HCT116 (cell line): Measurements from ENCODE around the gene CYP1A1. TPM values are rescaled to one million over a fixed set of nuclear protein-coding genes. Genes with fewer than 3 reads are reported as not detected.

Experiments
- ATAC-seq: fragments of 200-7000 bp; cut with Tn5 transposase; 2 replicates; pipeline ENCODE4 v1.9.1; 2020; ENCODE audit warnings: mild to moderate bottlenecking, moderate library complexity
- BruUV-seq: library from RNA; stranded (reverse); fragments of 400-500 nt; replicated peaks from 2 replicates; lab custom pipeline; 2021; lab: Mats Ljungman, UMichigan
- CTCF ChIA-PET: fragments of 300-600 bp; sonication (Branson Sonifier 250); formaldehyde crosslinking; loops from one replicate; lab custom pipeline; 2021; ENCODE audit warnings: antibody characterized with exemption; lab: Charles Lee
- POLR2A ChIA-PET: fragments of 300-600, 350-600 bp; sonication (Branson Sonifier 250); formaldehyde crosslinking; loops from one replicate; lab custom pipeline; 2021; ENCODE audit warnings: antibody characterized with exemption; lab: Charles Lee
- RAD21 ChIA-PET, 2 experiments: fragments of 300-600 bp; sonication (Branson Sonifier 250); formaldehyde crosslinking; loops; one replicate each; lab custom pipeline; 2023; ENCODE audit warnings: low total read pairs in 2 of 2; ENCODE audit not compliant: uncharacterized antibody in 2 of 2, unreplicated experiment in 2 of 2, low non-redundant PET in 1 of 2; lab: Charles Lee
- DNase-seq: peaks from one replicate; pipeline ENCODE4 v3.0.0-alpha.2; 2010; ENCODE audit warnings: low read depth, low spot score
- H2AFZ ChIP-seq: fragments of 200-600 bp; shearing (Covaris generic), sonication (generic); 2 replicates; pipeline ENCODE4 v1.6.1; 2017; ENCODE audit warnings: low read depth, mixed run types, mixed read lengths, antibody characterized with exemption, low read length; ENCODE audit not compliant: poor library complexity, severe bottlenecking
- H3K27ac ChIP-seq: 2 replicates; pipeline ENCODE4 v1.5.1; 2012; ENCODE audit warnings: low read depth, low read length
- H3K27me3 ChIP-seq: fragments of 200-600 bp; sonication (generic); 2 replicates; pipeline ENCODE4 v1.6.1; 2016; ENCODE audit warnings: mixed run types, low read length, mixed read lengths; ENCODE audit not compliant: insufficient read depth
- H3K36me3 ChIP-seq, 2 experiments: fragments of 200-500 bp in 1 of 2; fragments of 200-600 bp in 1 of 2; sonication (Bioruptor generic) in 1 of 2; sonication (generic) in 1 of 2; 2 replicates each; pipeline versions ENCODE4 v1.5.1 to v1.6.1; 2014 to 2016; ENCODE audit warnings: low read length in 2 of 2, inconsistent platforms in 1 of 2, mixed read lengths in 1 of 2, mixed run types in 1 of 2; ENCODE audit not compliant: insufficient read depth in 2 of 2, control insufficient read depth in 1 of 2
- H3K4me1 ChIP-seq, 2 experiments: fragments of 200-600 bp in 1 of 2; sonication (generic) in 1 of 2; 2 replicates each; pipeline versions ENCODE4 v1.5.1 to v1.6.1; 2012 to 2017; ENCODE audit warnings: low read length in 2 of 2, inconsistent platforms in 1 of 2, mild to moderate bottlenecking in 1 of 2, mixed read lengths in 1 of 2, mixed run types in 1 of 2, moderate library complexity in 1 of 2; ENCODE audit not compliant: insufficient read depth in 2 of 2, control insufficient read depth in 1 of 2
- H3K4me2 ChIP-seq: fragments of 200-600 bp; sonication (generic); 2 replicates; pipeline ENCODE4 v1.6.1; 2017; ENCODE audit warnings: mixed run types, low read length, mixed read lengths
- H3K4me3 ChIP-seq, 2 experiments: fragments of 200-600 bp in 1 of 2; sonication (generic) in 1 of 2; replicated peaks in 1 of 2; 2 replicates each; pipeline ENCODE4 v1.5.1; 2011 to 2016; ENCODE audit warnings: low read length in 2 of 2, control low read depth in 1 of 2, low read depth in 1 of 2, mild to moderate bottlenecking in 1 of 2, mixed read lengths in 1 of 2, mixed run types in 1 of 2
- H3K79me2 ChIP-seq: fragments of 200-600 bp; sonication (generic); 2 replicates; pipeline ENCODE4 v1.6.1; 2017; ENCODE audit warnings: mild to moderate bottlenecking, mixed run types, low read length, moderate library complexity, mixed read lengths; ENCODE audit not compliant: insufficient read depth
- H3K9ac ChIP-seq: fragments of 200-600 bp; sonication (generic); 2 replicates; pipeline ENCODE4 v1.6.1; 2016; ENCODE audit warnings: low read length, mixed read lengths
- H3K9me2 ChIP-seq: fragments of 200-600 bp; sonication (generic), shearing (Covaris generic); 2 replicates; pipeline ENCODE4 v1.6.1; 2017; ENCODE audit warnings: mixed run types, mild to moderate bottlenecking, moderate library complexity; ENCODE audit not compliant: insufficient read depth
- H3K9me3 ChIP-seq, 2 experiments: fragments of 200-500 bp in 1 of 2; fragments of 200-600 bp in 1 of 2; sonication (Bioruptor generic) in 1 of 2; sonication (generic) in 1 of 2; 2 replicates each; pipeline ENCODE4 v1.6.1; 2014 to 2017; ENCODE audit warnings: low read length in 2 of 2, mixed read lengths in 2 of 2, inconsistent platforms in 1 of 2, low read depth in 1 of 2, mild to moderate bottlenecking in 1 of 2, mixed run types in 1 of 2, moderate library complexity in 1 of 2; ENCODE audit not compliant: control insufficient read depth in 1 of 2, insufficient read depth in 1 of 2
- H4K20me1 ChIP-seq: fragments of 200-600 bp; sonication (generic), shearing (Covaris generic); 2 replicates; pipeline ENCODE4 v1.6.1; 2017; ENCODE audit warnings: mixed run types, mild to moderate bottlenecking, moderate library complexity; ENCODE audit not compliant: insufficient read depth
- CEBPB ChIP-seq: IDR thresholded peaks from 2 replicates; pipeline ENCODE4 v1.6.1; 2012; ENCODE audit warnings: low read depth
- EGR1 ChIP-seq: IDR thresholded peaks from 2 replicates; pipeline ENCODE4 v1.6.1; 2012; ENCODE audit warnings: low read depth
- EZH2 ChIP-seq: fragments of 200-600 bp; sonication (generic); IDR thresholded peaks from 2 replicates; pipeline ENCODE4 v1.6.1; 2017; ENCODE audit warnings: antibody characterized with exemption, mixed run types
- FOSL1 ChIP-seq: IDR thresholded peaks from 2 replicates; pipeline ENCODE4 v1.6.1; 2012; ENCODE audit warnings: low read depth
- JUND ChIP-seq: IDR thresholded peaks from 2 replicates; pipeline ENCODE4 v1.6.1; 2012
- POLR2A ChIP-seq: IDR thresholded peaks from 2 replicates; pipeline ENCODE4 v1.7.0; 2011; ENCODE audit warnings: borderline replicate concordance; ENCODE audit not compliant: insufficient read depth, insufficient read length; ENCODE audit errors: extremely low read depth
- POLR2AphosphoS5 ChIP-seq: IDR thresholded peaks from 2 replicates; pipeline ENCODE4 v1.6.1; 2011; ENCODE audit warnings: mild to moderate bottlenecking, low read depth, low read length, moderate library complexity
- RAD21 ChIP-seq: IDR thresholded peaks from 2 replicates; pipeline ENCODE4 v1.6.1; 2012; ENCODE audit warnings: low read depth, mild to moderate bottlenecking
- SIN3A ChIP-seq: IDR thresholded peaks from 2 replicates; pipeline ENCODE4 v1.6.1; 2012; ENCODE audit warnings: low read depth
- TCF7L2 ChIP-seq: IDR thresholded peaks from 2 replicates; pipeline ENCODE4 v1.7.0; 2011; ENCODE audit warnings: borderline replicate concordance, inconsistent platforms; ENCODE audit not compliant: insufficient read depth, insufficient read length; ENCODE audit errors: extremely low read depth
- YY1 ChIP-seq: IDR thresholded peaks from 2 replicates; pipeline ENCODE4 v1.6.1; 2011; ENCODE audit warnings: low read length, low read depth, moderate library complexity, mild to moderate bottlenecking; ENCODE audit not compliant: insufficient replicate concordance; ENCODE audit errors: extremely low read depth
- ZNF274 ChIP-seq: fragments of 200-500 bp; sonication (Bioruptor generic); IDR thresholded peaks from 2 replicates; pipeline ENCODE4 v1.6.1; 2014; ENCODE audit warnings: mild to moderate bottlenecking, low read depth, low read length, inconsistent platforms
- intact Hi-C: fragments of 100-400 bp; cut with micrococcal nuclease; formaldehyde crosslinking; loops from 2 replicates; pipeline ENCODE4 v1.10.0; 2022
- total RNA-seq: library from RNA; stranded (reverse); gene quantifications from one replicate; pipeline ENCODE4 v1.2.1, GENCODE V29; 2021; ENCODE audit not compliant: unreplicated experiment
- TF ChIP-seq, protein P1 (sequence below), 3 experiments: fragments of 200-600 bp in 1 of 3; sonication (generic) in 1 of 3; IDR thresholded peaks in 2 of 3; conservative IDR thresholded peaks in 1 of 3; 2 replicates each; pipeline ENCODE4 v1.5.1; 2012 to 2017; ENCODE audit warnings: low read depth in 2 of 3, low read length in 2 of 3, antibody characterized with exemption in 1 of 3, borderline replicate concordance in 1 of 3, control low read depth in 1 of 3, mild to moderate bottlenecking in 1 of 3, mixed read lengths in 1 of 3, mixed run types in 1 of 3, moderate library complexity in 1 of 3; ENCODE audit not compliant: insufficient read depth in 1 of 3
- TF ChIP-seq, protein P2 (sequence below): IDR thresholded peaks from 2 replicates; pipeline ENCODE4 v1.6.1; 2012

CYP1A1 gene
- total RNA-seq, 1 experiment from 2014 or later = 1.5 TPM

DNA sequence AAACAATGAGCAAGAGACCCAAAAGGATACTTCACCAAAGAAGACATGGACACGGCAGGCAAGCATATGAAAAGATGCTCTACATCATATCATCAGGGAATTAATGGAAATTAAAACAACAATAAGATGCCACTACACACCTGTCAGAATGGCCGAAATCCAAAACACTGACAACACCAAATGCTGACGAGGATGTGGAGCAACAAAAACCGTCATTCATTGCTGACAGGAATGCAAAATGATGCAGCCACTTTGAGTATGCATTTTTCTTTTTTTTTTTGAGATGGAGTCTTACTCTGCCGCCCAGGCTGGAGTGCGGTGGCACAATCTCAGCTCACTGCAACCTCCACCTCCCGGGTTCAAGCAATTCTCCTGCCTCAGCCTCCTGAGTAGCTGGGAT lies 48.5 kb downstream of the CYP1A1 start:
- no peak overlapping the region for H3K9ac ChIP-seq
- BruUV-seq = no TSS peak

More for the DNA sequence above, 48.5 kb downstream of the CYP1A1 start:
- Histone ChIP-seq H3K4me1 (no peaks in the 10 kb centered on the region), H4K20me1 (peaks cover 4% of the 10 kb centered on the region), H3K4me3 (no peak overlapping the region), H3K27me3 (no peaks in the 10 kb centered on the region), H3K36me3 (peaks cover 0 to 3% of the 10 kb centered on the region in 2 experiments; a peak in 1 of 4 replicates), H3K9me2 (no peaks in the 10 kb centered on the region), H3K4me2 (no peak overlapping the region), H3K27ac (no peak overlapping the region), H2AFZ (no peak overlapping the region), H3K9me3 (no peaks in the 10 kb centered on the region), H3K79me2 (peaks cover 57% of the 10 kb centered on the region)
- DNase-seq (no peak), ATAC-seq (no peak)
- ChIA-PET RAD21 (no interaction called here), POLR2A (no interaction called here), CTCF (no interaction called here)
- TF ChIP-seq TCF7L2 = no peak
- TF ChIP-seq RAD21 = no peak
- no peak for TF ChIP-seq EGR1
- TF ChIP-seq FOSL1 = no peak
- TF ChIP-seq, protein P1, sequence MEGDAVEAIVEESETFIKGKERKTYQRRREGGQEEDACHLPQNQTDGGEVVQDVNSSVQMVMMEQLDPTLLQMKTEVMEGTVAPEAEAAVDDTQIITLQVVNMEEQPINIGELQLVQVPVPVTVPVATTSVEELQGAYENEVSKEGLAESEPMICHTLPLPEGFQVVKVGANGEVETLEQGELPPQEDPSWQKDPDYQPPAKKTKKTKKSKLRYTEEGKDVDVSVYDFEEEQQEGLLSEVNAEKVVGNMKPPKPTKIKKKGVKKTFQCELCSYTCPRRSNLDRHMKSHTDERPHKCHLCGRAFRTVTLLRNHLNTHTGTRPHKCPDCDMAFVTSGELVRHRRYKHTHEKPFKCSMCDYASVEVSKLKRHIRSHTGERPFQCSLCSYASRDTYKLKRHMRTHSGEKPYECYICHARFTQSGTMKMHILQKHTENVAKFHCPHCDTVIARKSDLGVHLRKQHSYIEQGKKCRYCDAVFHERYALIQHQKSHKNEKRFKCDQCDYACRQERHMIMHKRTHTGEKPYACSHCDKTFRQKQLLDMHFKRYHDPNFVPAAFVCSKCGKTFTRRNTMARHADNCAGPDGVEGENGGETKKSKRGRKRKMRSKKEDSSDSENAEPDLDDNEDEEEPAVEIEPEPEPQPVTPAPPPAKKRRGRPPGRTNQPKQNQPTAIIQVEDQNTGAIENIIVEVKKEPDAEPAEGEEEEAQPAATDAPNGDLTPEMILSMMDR (IDR thresholded peaks at IDR 0.05 in 2 of 3, conservative IDR thresholded peaks at IDR 0.05 in 1 of 3; ENCODE audit: borderline replicate concordance in 1 of 3, insufficient read depth in 1 of 3, low read depth in 2 of 3, low read length in 2 of 3) = no peak
- TF ChIP-seq ZNF274 = no peak
- TF ChIP-seq JUND = no peak
- no peak for TF ChIP-seq EZH2
- TF ChIP-seq POLR2AphosphoS5 = no peak
- TF ChIP-seq CEBPB = no peak
- TF ChIP-seq YY1 = no peak
- TF ChIP-seq POLR2A = no peak
- TF ChIP-seq, protein P2, sequence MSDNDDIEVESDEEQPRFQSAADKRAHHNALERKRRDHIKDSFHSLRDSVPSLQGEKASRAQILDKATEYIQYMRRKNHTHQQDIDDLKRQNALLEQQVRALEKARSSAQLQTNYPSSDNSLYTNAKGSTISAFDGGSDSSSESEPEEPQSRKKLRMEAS = no peak
- no peak for TF ChIP-seq SIN3A
- intact Hi-C loops = no loop called here
